Neural cell (in vitro differentiated cells): ENCODE results near the gene SELENOF. TPM values are rescaled to one million over a fixed set of nuclear protein-coding genes. Genes with fewer than 3 reads are reported as not detected.

ENCODE experiments used
- H2AFZ ChIP-seq: fragments of 200-600, 300-800 bp; sonication (generic), shearing (Covaris generic); 2 replicates; pipeline ENCODE4 v1.6.0; 2014; ENCODE audit warnings: low read depth, mild to moderate bottlenecking, antibody characterized with exemption, low read length, moderate library complexity
- H3F3A ChIP-seq: fragments of 200-600 bp; shearing (Covaris generic); 2 replicates; pipeline ENCODE4 v1.6.1; 2016; ENCODE audit warnings: mild to moderate bottlenecking, moderate library complexity, mixed read lengths, antibody characterized with exemption, low read length; ENCODE audit not compliant: insufficient read depth, poor library complexity, severe bottlenecking
- H3K27ac ChIP-seq: fragments of 200-600, 300-800 bp; sonication (generic), shearing (Covaris generic); 2 replicates; pipeline ENCODE4 v1.5.1; 2014; ENCODE audit warnings: mild to moderate bottlenecking, low read length, moderate library complexity
- H3K27me3 ChIP-seq: fragments of 300-800, 200-600 bp; sonication (generic), shearing (Covaris generic); 2 replicates; pipeline ENCODE4 v1.6.0; 2014; ENCODE audit warnings: mild to moderate bottlenecking, low read depth, low read length, moderate library complexity; ENCODE audit not compliant: insufficient read depth
- H3K36me3 ChIP-seq: fragments of 300-800, 200-600 bp; sonication (generic), shearing (Covaris generic); 2 replicates; pipeline ENCODE4 v1.5.1; 2014; ENCODE audit warnings: mild to moderate bottlenecking, antibody characterized with exemption, low read length, moderate library complexity; ENCODE audit not compliant: insufficient read depth
- H3K4me2 ChIP-seq: fragments of 300-800, 200-600 bp; sonication (generic), shearing (Covaris generic); 2 replicates; pipeline ENCODE4 v1.6.0; 2014; ENCODE audit warnings: mild to moderate bottlenecking, low read length
- H3K4me3 ChIP-seq: fragments of 300-800, 200-600 bp; sonication (generic), shearing (Covaris generic); 2 replicates; pipeline ENCODE4 v1.5.1; 2014; ENCODE audit warnings: mild to moderate bottlenecking, low read length, moderate library complexity
- H3K79me2 ChIP-seq: fragments of 200-600 bp; shearing (Covaris generic); replicated peaks from 2 replicates; pipeline ENCODE4 v1.6.0; 2014; ENCODE audit warnings: mild to moderate bottlenecking, low read length, moderate library complexity; ENCODE audit not compliant: insufficient read depth
- H3K9ac ChIP-seq: fragments of 300-800, 200-600 bp; sonication (generic), shearing (Covaris generic); 2 replicates; pipeline ENCODE4 v1.6.1; 2016; ENCODE audit warnings: mild to moderate bottlenecking, low read length, mixed read lengths
- H3K9me2 ChIP-seq: fragments of 200-600 bp; shearing (Covaris generic); 2 replicates; pipeline ENCODE4 v1.6.1; 2016; ENCODE audit warnings: mild to moderate bottlenecking, low read length, mixed read lengths; ENCODE audit not compliant: insufficient read depth
- H3K9me3 ChIP-seq: fragments of 200-600, 300-800 bp; sonication (generic), shearing (Covaris generic); 2 replicates; pipeline ENCODE4 v1.6.1; 2016; ENCODE audit warnings: mild to moderate bottlenecking, mixed run types, low read length, moderate library complexity, mixed read lengths
- H4K20me1 ChIP-seq: fragments of 200-600 bp; shearing (Covaris generic); 2 replicates; pipeline ENCODE4 v1.6.1; 2016; ENCODE audit warnings: mild to moderate bottlenecking, mixed run types; ENCODE audit not compliant: insufficient read depth
- EP300 ChIP-seq: fragments of 450-650 bp; conservative IDR thresholded peaks from 2 replicates; pipeline ENCODE4 v1.6.1; 2014; ENCODE audit warnings: antibody characterized with exemption, mild to moderate bottlenecking, moderate library complexity; ENCODE audit not compliant: poor library complexity, severe bottlenecking
- EZH2 ChIP-seq: fragments of 200-600, 300-800 bp; shearing (Covaris generic), sonication (generic); IDR thresholded peaks from 2 replicates; pipeline ENCODE4 v1.6.1; 2014; ENCODE audit warnings: antibody characterized with exemption, low read length, borderline replicate concordance, mild to moderate bottlenecking; ENCODE audit not compliant: insufficient read depth, poor library complexity, severe bottlenecking
- MXI1 ChIP-seq: fragments of 450-650 bp; conservative IDR thresholded peaks from 2 replicates; pipeline ENCODE4 v1.6.1; 2014; ENCODE audit warnings: antibody characterized with exemption, mild to moderate bottlenecking; ENCODE audit not compliant: poor library complexity, severe bottlenecking
- POLR2AphosphoS5 ChIP-seq: IDR thresholded peaks from 2 replicates; pipeline ENCODE4 v1.6.1; 2012
- RAD21 ChIP-seq: fragments of 450-650 bp; conservative IDR thresholded peaks from 2 replicates; pipeline ENCODE4 v1.6.1; 2014; ENCODE audit warnings: antibody characterized with exemption, mild to moderate bottlenecking, moderate library complexity
- SMC3 ChIP-seq: fragments of 450-650 bp; conservative IDR thresholded peaks from 2 replicates; pipeline ENCODE4 v1.6.1; 2014; ENCODE audit warnings: antibody characterized with exemption, mild to moderate bottlenecking, moderate library complexity; ENCODE audit not compliant: poor library complexity
- TAF1 ChIP-seq: IDR thresholded peaks from 2 replicates; pipeline ENCODE4 v1.6.1; 2012; ENCODE audit warnings: low read depth
- polyA plus RNA-seq: library from polyadenylated mRNA; depleted of rRNA; stranded (reverse); fragments of >200 nt; gene quantifications from 2 replicates; pipeline ENCODE4 v1.2.3, GENCODE V29; 2014
- TF ChIP-seq, protein P1 (sequence below): IDR thresholded peaks from 2 replicates; pipeline ENCODE4 v1.6.1; 2012; ENCODE audit warnings: borderline replicate concordance
- TF ChIP-seq, protein P2 (sequence below): fragments of 450-650 bp; IDR thresholded peaks from 2 replicates; pipeline ENCODE4 v1.5.1; 2014; ENCODE audit warnings: antibody characterized with exemption, mild to moderate bottlenecking, moderate library complexity; ENCODE audit not compliant: poor library complexity, severe bottlenecking

SELENOF gene
- polyA plus RNA-seq, 1 donor from 2014 or later, result 198 TPM

DNA sequence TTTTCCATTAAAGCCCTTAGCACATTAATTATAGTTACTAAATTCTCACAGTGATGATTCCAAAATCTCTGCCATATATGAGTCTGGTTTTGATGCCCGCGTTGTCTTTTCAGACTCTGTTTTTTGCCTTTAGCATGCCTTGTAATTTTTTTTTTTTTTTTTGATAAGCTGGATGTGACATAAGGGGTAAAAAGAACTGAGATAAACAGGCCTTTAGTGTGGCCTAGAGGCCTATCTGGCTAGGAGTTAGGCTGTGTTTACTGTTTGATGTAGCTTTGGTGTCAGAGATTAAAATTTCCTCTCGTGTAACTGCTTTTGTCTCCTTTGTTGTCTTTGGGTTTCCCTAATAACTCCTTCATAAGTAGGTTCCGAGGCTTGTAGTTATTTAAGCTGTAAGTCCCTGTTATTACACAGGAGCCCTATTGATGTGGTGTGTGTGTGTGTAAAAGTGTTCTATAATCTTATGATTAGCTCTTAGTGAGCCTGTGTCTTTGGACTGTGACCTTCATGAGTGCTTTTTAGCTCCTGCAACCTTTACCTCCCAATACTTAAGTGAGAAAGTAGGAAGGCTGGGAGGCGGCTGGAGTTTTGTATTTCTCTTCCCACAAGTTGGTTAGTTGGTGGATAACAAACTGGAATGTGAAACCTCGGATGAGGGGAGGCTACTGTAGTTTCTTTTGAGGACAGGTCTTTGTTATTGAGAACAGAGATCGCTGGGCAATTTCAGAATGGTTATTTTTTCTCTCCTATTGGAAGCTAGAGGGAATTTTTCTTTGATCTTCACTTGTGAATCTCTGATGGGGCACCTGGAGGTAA lies 19.8 kb upstream of the SELENOF start:
- H3K27ac ChIP-seq, result no peak overlapping the region
- no peak overlapping the region for H3K4me3 ChIP-seq
- H3K9me3 ChIP-seq, result no peaks in the 10 kb centered on the region
- no peaks in the 10 kb centered on the region for H3K27me3 ChIP-seq
- no peaks in the 10 kb centered on the region for H3F3A ChIP-seq
- TF ChIP-seq POLR2AphosphoS5 (no peak), RAD21 (no peak), EZH2 (no peak), EP300 (no peak), SMC3 (no peak), TAF1 (no peak), MXI1 (no peak)
- TF ChIP-seq, protein P1, sequence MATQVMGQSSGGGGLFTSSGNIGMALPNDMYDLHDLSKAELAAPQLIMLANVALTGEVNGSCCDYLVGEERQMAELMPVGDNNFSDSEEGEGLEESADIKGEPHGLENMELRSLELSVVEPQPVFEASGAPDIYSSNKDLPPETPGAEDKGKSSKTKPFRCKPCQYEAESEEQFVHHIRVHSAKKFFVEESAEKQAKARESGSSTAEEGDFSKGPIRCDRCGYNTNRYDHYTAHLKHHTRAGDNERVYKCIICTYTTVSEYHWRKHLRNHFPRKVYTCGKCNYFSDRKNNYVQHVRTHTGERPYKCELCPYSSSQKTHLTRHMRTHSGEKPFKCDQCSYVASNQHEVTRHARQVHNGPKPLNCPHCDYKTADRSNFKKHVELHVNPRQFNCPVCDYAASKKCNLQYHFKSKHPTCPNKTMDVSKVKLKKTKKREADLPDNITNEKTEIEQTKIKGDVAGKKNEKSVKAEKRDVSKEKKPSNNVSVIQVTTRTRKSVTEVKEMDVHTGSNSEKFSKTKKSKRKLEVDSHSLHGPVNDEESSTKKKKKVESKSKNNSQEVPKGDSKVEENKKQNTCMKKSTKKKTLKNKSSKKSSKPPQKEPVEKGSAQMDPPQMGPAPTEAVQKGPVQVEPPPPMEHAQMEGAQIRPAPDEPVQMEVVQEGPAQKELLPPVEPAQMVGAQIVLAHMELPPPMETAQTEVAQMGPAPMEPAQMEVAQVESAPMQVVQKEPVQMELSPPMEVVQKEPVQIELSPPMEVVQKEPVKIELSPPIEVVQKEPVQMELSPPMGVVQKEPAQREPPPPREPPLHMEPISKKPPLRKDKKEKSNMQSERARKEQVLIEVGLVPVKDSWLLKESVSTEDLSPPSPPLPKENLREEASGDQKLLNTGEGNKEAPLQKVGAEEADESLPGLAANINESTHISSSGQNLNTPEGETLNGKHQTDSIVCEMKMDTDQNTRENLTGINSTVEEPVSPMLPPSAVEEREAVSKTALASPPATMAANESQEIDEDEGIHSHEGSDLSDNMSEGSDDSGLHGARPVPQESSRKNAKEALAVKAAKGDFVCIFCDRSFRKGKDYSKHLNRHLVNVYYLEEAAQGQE, result no peak
- TF ChIP-seq, protein P2, sequence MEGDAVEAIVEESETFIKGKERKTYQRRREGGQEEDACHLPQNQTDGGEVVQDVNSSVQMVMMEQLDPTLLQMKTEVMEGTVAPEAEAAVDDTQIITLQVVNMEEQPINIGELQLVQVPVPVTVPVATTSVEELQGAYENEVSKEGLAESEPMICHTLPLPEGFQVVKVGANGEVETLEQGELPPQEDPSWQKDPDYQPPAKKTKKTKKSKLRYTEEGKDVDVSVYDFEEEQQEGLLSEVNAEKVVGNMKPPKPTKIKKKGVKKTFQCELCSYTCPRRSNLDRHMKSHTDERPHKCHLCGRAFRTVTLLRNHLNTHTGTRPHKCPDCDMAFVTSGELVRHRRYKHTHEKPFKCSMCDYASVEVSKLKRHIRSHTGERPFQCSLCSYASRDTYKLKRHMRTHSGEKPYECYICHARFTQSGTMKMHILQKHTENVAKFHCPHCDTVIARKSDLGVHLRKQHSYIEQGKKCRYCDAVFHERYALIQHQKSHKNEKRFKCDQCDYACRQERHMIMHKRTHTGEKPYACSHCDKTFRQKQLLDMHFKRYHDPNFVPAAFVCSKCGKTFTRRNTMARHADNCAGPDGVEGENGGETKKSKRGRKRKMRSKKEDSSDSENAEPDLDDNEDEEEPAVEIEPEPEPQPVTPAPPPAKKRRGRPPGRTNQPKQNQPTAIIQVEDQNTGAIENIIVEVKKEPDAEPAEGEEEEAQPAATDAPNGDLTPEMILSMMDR, result no peak
- no peak overlapping the region for H3K9ac ChIP-seq
- no peak overlapping the region for H2AFZ ChIP-seq
- H3K36me3 ChIP-seq, result no peaks in the 10 kb centered on the region
- no peaks in the 10 kb centered on the region for H3K9me2 ChIP-seq
- H3K4me2 ChIP-seq, result no peak overlapping the region
- H3K79me2 ChIP-seq, result peaks cover 70% of the 10 kb centered on the region
- no peaks in the 10 kb centered on the region for H4K20me1 ChIP-seq

DNA sequence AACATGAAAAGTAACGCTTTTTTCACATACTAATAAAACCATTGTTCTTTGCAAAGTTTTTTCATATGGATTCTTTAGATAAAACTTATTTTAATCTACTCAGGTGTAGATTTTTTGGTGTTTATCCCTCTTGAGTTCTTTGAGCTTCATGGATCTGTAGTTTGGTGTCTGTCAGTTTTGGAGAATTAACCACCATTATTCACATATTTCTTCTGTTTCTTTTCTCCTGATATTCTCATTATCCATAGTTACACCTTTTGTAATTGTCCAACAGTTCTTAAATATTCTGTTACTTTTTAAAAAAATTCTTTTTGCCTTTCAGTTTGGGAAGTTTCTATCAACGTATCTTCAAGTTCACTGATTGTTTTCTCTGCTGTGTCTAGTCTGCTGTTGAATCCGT lies 19.1 kb upstream of the SELENOF start:
- no peaks in the 10 kb centered on the region for H3K9me2 ChIP-seq
- H3K9ac ChIP-seq, result no peak overlapping the region
- H3K4me2 ChIP-seq, result no peak overlapping the region
- TF ChIP-seq, protein P1, result no peak
- TF ChIP-seq TAF1 (no peak), EZH2 (no peak)
- TF ChIP-seq, protein P2, result no peak
- no peak overlapping the region for H3K4me3 ChIP-seq
- no peak overlapping the region for H3K27ac ChIP-seq
- H3K79me2 ChIP-seq, result peaks cover 69% of the 10 kb centered on the region
- no peaks in the 10 kb centered on the region for H3F3A ChIP-seq
- no peaks in the 10 kb centered on the region for H3K9me3 ChIP-seq
- no peaks in the 10 kb centered on the region for H4K20me1 ChIP-seq
- H3K36me3 ChIP-seq, result no peaks in the 10 kb centered on the region
- no peak overlapping the region for H2AFZ ChIP-seq
- H3K27me3 ChIP-seq, result no peaks in the 10 kb centered on the region
